ENCODE results near the gene LRRIQ3.

DNA sequence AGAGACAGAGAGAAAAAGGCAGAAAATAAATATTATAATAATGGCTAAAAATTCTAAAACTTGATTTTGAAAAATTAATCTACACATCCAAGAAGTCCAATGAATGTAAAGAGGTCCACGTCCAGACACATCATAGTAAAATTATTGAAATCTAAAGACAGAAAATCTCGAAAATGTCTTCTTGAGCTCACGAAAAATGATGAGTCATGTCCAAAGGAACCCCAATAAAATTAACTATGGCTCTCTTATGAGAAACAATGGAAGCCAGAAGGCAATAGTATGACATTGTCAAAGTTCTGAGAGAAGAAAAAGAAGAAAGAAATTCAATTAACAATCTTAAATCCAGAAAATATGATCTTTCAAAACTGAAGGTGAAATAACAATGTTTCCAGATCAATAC lies 84.6 kb downstream of the LRRIQ3 start:
- TF ChIP-seq, protein P1, sequence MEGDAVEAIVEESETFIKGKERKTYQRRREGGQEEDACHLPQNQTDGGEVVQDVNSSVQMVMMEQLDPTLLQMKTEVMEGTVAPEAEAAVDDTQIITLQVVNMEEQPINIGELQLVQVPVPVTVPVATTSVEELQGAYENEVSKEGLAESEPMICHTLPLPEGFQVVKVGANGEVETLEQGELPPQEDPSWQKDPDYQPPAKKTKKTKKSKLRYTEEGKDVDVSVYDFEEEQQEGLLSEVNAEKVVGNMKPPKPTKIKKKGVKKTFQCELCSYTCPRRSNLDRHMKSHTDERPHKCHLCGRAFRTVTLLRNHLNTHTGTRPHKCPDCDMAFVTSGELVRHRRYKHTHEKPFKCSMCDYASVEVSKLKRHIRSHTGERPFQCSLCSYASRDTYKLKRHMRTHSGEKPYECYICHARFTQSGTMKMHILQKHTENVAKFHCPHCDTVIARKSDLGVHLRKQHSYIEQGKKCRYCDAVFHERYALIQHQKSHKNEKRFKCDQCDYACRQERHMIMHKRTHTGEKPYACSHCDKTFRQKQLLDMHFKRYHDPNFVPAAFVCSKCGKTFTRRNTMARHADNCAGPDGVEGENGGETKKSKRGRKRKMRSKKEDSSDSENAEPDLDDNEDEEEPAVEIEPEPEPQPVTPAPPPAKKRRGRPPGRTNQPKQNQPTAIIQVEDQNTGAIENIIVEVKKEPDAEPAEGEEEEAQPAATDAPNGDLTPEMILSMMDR (IDR thresholded peaks at IDR 0.05): no peak
- no peak for TF ChIP-seq POLR2A (IDR thresholded peaks at IDR 0.05)
